Measurements from ENCODE around the gene FHOD1. TPM values are rescaled to one million over a fixed set of nuclear protein-coding genes. Genes with fewer than 3 reads are reported as not detected.
A peak's percentile ranks its signal among the peaks of the same experiment; 100 is the strongest.

Gene FHOD1
- total and polyA plus RNA-seq, 2 of the 13 experiments (the other 11 are each of a cell fraction or from before 2014, with no cell fraction given): 20.0 to 20.8 TPM

GRCh38 chr16:67185651-67186134 lies 61.6 kb downstream of the FHOD1 start:
- ATAC-seq (no peak), FAIRE-seq (no peak), DNase-seq (ENCODE audit: low spot score) (no peak)
- H3K9ac ChIP-seq (ENCODE audit: insufficient read depth, low read depth, low read length): no peak overlapping the region
- H2AFZ ChIP-seq (ENCODE audit: low read length): no peak overlapping the region
- in situ Hi-C loops (cut with HindIII; ENCODE audit: extremely low pct_ligation_motif_present, low pct_unique_long_range_greater_than_20kb) (loop anchor here (5.0 kb wide), 1 partner anchor 208 kb away; no protein-coding TSS in a partner anchor), intact Hi-C loops (cut with micrococcal nuclease; ENCODE audit: unreplicated experiment) (loop anchor here (1.0 to 5.0 kb wide), 3 partner anchors 42 to 208 kb away; partner anchors contain the start of gene TMEM208)
- peak overlapping the region; percentile 96 for H3K4me2 ChIP-seq (ENCODE audit: low read depth, low read length)
- BruUV-seq (replicated peaks): no TSS peak
- peaks cover 52% of the 10 kb centered on the region for H3K4me1 ChIP-seq (ENCODE audit: insufficient read depth, low read length)
- CTCF ChIA-PET (ENCODE audit: low intra/inter-chr PET ratio, low total read pairs): interaction anchor here (0.9 to 2.7 kb wide), 7 partner anchors 11 to 290 kb away, joined by 3 to 28 read pairs (median 5); no protein-coding TSS in a partner anchor
- POLR2A ChIA-PET: interaction anchor here (1.1 to 2.8 kb wide), 7 partner anchors 12 to 167 kb away, joined by 4 to 18 read pairs (median 6); partner anchors contain the start of genes FHOD1, NOL3 and TMEM208
- no peaks in the 10 kb centered on the region for H3K36me3 ChIP-seq (replicated peaks in 1 of 2; ENCODE audit: control insufficient read depth in 1 of 2, insufficient read depth in 2 of 2, low read length in 2 of 2)
- WGBS (ENCODE audit: low lambda C conversion rate): 2% methylated on average over 12 of the region's 12 CpGs
- peak overlapping the region in 2 of 3 experiments; percentile 9 to 82; a peak in 2 of 6 replicates for H3K4me3 ChIP-seq (replicated peaks in 1 of 3; ENCODE audit: insufficient read depth in 1 of 3, low read depth in 2 of 3, low read length in 3 of 3)
- no peak overlapping the region for H3K27ac ChIP-seq (ENCODE audit: extremely low read length, insufficient read depth, low read length)
- no peaks in the 10 kb centered on the region for H3K9me3 ChIP-seq (ENCODE audit: low read length)
- H3K79me2 ChIP-seq (ENCODE audit: insufficient read depth, low read length): no peaks in the 10 kb centered on the region
- H4K20me1 ChIP-seq (ENCODE audit: insufficient read depth, low read length): no peaks in the 10 kb centered on the region
- H3K27me3 ChIP-seq (ENCODE audit: control insufficient read depth in 1 of 2, insufficient read depth in 2 of 2, low read length in 2 of 2): peaks cover 7 to 10% of the 10 kb centered on the region in 2 experiments; a peak in 2 of 5 replicates
- 0 out of 2 replicates have a peak, but pooled peaks have one; percentile 6 for TF ChIP-seq JUN (CRISPR knock-in tag; IDR thresholded peaks at IDR 0.05)
- 0 out of 2 replicates have a peak, but pooled peaks have one; percentile 8 for TF ChIP-seq ZBTB39 (CRISPR knock-in tag; IDR thresholded peaks at IDR 0.05)
- TF ChIP-seq ZNF501 (CRISPR knock-in tag; IDR thresholded peaks at IDR 0.05): no peak
- TF ChIP-seq TEAD2 (CRISPR knock-in tag; IDR thresholded peaks at IDR 0.05): 0 out of 2 replicates have a peak, but pooled peaks have one; percentile 7
- TF ChIP-seq ZNF142 (CRISPR knock-in tag; IDR thresholded peaks at IDR 0.05): 0 out of 2 replicates have a peak, but pooled peaks have one; percentile 12
- no peak; the same call in 1 of the 2 replicates for TF ChIP-seq WIZ (CRISPR knock-in tag; IDR thresholded peaks at IDR 0.05)
- TF ChIP-seq TCF7 (IDR thresholded peaks at IDR 0.05; ENCODE audit: low read depth): no peak
- no peak for TF ChIP-seq FOXA3 (CRISPR knock-in tag; IDR thresholded peaks at IDR 0.05)
- TF ChIP-seq DNMT3B (CRISPR knock-in tag; conservative IDR thresholded peaks at IDR 0.05): 0 out of 2 replicates have a peak, but pooled peaks have one; percentile 63
- TF ChIP-seq MXI1 (IDR thresholded peaks at IDR 0.05; ENCODE audit: borderline replicate concordance, low read depth, low read length): no peak
- TF ChIP-seq LCORL (IDR thresholded peaks at IDR 0.05): no peak
- peak; percentile 22; the same call in 1 of the 2 replicates for TF ChIP-seq LCORL (CRISPR knock-in tag; IDR thresholded peaks at IDR 0.05)
- no peak for TF ChIP-seq GATAD1 (CRISPR knock-in tag; IDR thresholded peaks at IDR 0.05)
- no peak for TF ChIP-seq KLF16 (CRISPR knock-in tag; IDR thresholded peaks at IDR 0.05)
- TF ChIP-seq MLLT10 (CRISPR knock-in tag; IDR thresholded peaks at IDR 0.05): no peak
- 0 out of 2 replicates have a peak, but pooled peaks have one; percentile 2 for TF ChIP-seq ZNF350 (CRISPR knock-in tag; IDR thresholded peaks at IDR 0.05; ENCODE audit: borderline replicate concordance, low read depth)
- no peak for TF ChIP-seq HDAC6 (IDR thresholded peaks at IDR 0.05; ENCODE audit: low read depth, low read length)
- no peak for TF ChIP-seq RFXANK (CRISPR knock-in tag; IDR thresholded peaks at IDR 0.05)
- peak; percentile 4; the same call in 1 of the 2 replicates for TF ChIP-seq ZNF776 (CRISPR knock-in tag; IDR thresholded peaks at IDR 0.05)
